Astrocyte (in vitro differentiated cells and primary cell): ENCODE results near the gene PEX6. TPM values are rescaled to one million over a fixed set of nuclear protein-coding genes. Genes with fewer than 3 reads are reported as not detected.

Experiments
- DNase-seq: peaks from one replicate; pipeline ENCODE4 v3.0.0-alpha.2; 2010; ENCODE audit warnings: low read depth
- FAIRE-seq: peaks from 2 replicates; lab custom pipeline; 2011; peaks lifted over from hg19 to GRCh38; lab: Jason Lieb, UNC
- H2AFZ ChIP-seq: 2 replicates; pipeline ENCODE4 v1.6.0; 2012; ENCODE audit warnings: low read depth, low read length, inconsistent platforms
- H3K27ac ChIP-seq: 2 replicates; pipeline ENCODE4 v1.5.1; 2011; ENCODE audit warnings: low read depth, low read length, inconsistent platforms
- H3K27me3 ChIP-seq: 2 replicates; pipeline ENCODE4 v1.6.0; 2011; ENCODE audit warnings: low read length, inconsistent platforms; ENCODE audit not compliant: insufficient read depth
- H3K36me3 ChIP-seq: 2 replicates; pipeline ENCODE4 v1.5.1; 2011; ENCODE audit warnings: low read length, inconsistent platforms; ENCODE audit not compliant: insufficient read depth
- H3K4me1 ChIP-seq: 2 replicates; pipeline ENCODE4 v1.5.1; 2011; ENCODE audit warnings: low read length, inconsistent platforms; ENCODE audit not compliant: insufficient read depth
- H3K4me2 ChIP-seq: 2 replicates; pipeline ENCODE4 v1.6.0; 2012; ENCODE audit warnings: low read length, inconsistent platforms
- H3K4me3 ChIP-seq: 2 replicates; pipeline ENCODE4 v1.5.1; 2011; ENCODE audit warnings: low read depth, mild to moderate bottlenecking, low read length, inconsistent platforms; ENCODE audit not compliant: insufficient read depth
- H3K79me2 ChIP-seq: 2 replicates; pipeline ENCODE4 v1.6.0; 2012; ENCODE audit warnings: mild to moderate bottlenecking, low read length, inconsistent platforms; ENCODE audit not compliant: insufficient read depth
- H3K9ac ChIP-seq: 2 replicates; pipeline ENCODE4 v1.6.0; 2012; ENCODE audit warnings: mild to moderate bottlenecking, low read length, inconsistent platforms
- H3K9me3 ChIP-seq: 2 replicates; pipeline ENCODE4 v1.5.1; 2012; ENCODE audit warnings: low read depth, mild to moderate bottlenecking, low read length, inconsistent platforms; ENCODE audit not compliant: insufficient read depth
- H4K20me1 ChIP-seq: 2 replicates; pipeline ENCODE4 v1.6.0; 2012; ENCODE audit warnings: low read length, inconsistent platforms; ENCODE audit not compliant: insufficient read depth
- H3K27ac Mint-ChIP-seq: one replicate; pipeline ENCODE4 v1.8.0; 2021; ENCODE audit warnings: mild to moderate bottlenecking, mixed read lengths; ENCODE audit not compliant: unreplicated experiment
- H3K27me3 Mint-ChIP-seq: one replicate; pipeline ENCODE4 v1.8.0; 2021; ENCODE audit warnings: low read depth, mixed read lengths; ENCODE audit not compliant: unreplicated experiment
- H3K36me3 Mint-ChIP-seq: one replicate; pipeline ENCODE4 v1.8.0; 2021; ENCODE audit warnings: low read depth, mixed read lengths; ENCODE audit not compliant: unreplicated experiment
- H3K4me1 Mint-ChIP-seq: one replicate; pipeline ENCODE4 v1.8.0; 2021; ENCODE audit warnings: low read depth, mixed read lengths; ENCODE audit not compliant: unreplicated experiment
- H3K4me3 Mint-ChIP-seq: one replicate; pipeline ENCODE4 v1.8.0; 2021; ENCODE audit warnings: mild to moderate bottlenecking, moderate library complexity, mixed read lengths; ENCODE audit not compliant: unreplicated experiment
- H3K9me3 Mint-ChIP-seq: one replicate; pipeline ENCODE4 v1.8.0; 2021; ENCODE audit warnings: mild to moderate bottlenecking, mixed read lengths; ENCODE audit not compliant: unreplicated experiment
- EZH2 ChIP-seq: IDR thresholded peaks from 2 replicates; pipeline ENCODE4 v1.6.1; 2012; ENCODE audit warnings: mild to moderate bottlenecking, low read length, inconsistent platforms; ENCODE audit not compliant: insufficient read depth
- total RNA-seq: library from RNA; stranded (reverse); gene quantifications from 2 replicates; pipeline ENCODE4 v1.2.1, GENCODE V29; 2021
- TF ChIP-seq, protein P1 (sequence below): IDR thresholded peaks from 2 replicates; pipeline ENCODE4 v1.5.1; 2011; ENCODE audit warnings: low read depth, mild to moderate bottlenecking, inconsistent platforms, low read length, moderate library complexity; ENCODE audit not compliant: insufficient read depth

Gene PEX6
- total RNA-seq, 1 donor from 2014 or later = 22.7 TPM

DNA sequence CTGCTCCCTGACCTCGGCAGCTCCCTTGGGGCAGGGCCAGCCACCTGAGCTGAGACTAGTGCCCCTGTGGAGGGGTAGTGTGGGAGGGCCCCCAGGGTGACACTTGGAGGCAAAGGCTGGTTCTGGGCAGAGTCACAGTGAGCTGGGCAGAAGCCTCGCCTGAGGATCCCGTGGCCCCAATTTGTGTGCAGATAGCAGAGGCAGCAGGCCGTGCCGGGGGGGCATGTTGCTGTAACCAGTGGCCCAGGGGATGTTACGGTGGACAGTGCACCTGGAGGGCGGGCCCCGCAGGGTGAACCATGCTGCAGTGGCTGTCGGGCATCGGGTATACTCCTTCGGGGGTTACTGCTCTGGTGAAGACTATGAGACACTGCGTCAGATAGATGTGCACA lies 38.0 kb upstream of the PEX6 start:
- peak overlapping the region; percentile 31 for H3K9ac ChIP-seq
- H3K27ac Mint-ChIP-seq = no peak overlapping the region
- FAIRE-seq = no peak
- H3K79me2 ChIP-seq = peaks cover 79% of the 10 kb centered on the region
- H3K9me3 ChIP-seq = no peaks in the 10 kb centered on the region
- H3K27me3 Mint-ChIP-seq = no peaks in the 10 kb centered on the region
- H3K4me2 ChIP-seq = no peak overlapping the region
- TF ChIP-seq EZH2 = no peak
- peaks cover 17% of the 10 kb centered on the region for H3K4me1 Mint-ChIP-seq
- no peaks in the 10 kb centered on the region for H3K9me3 Mint-ChIP-seq
- H3K27ac ChIP-seq = no peak overlapping the region
- peaks cover 16% of the 10 kb centered on the region for H3K36me3 ChIP-seq
- H3K4me1 ChIP-seq = peaks cover 33% of the 10 kb centered on the region
- no peaks in the 10 kb centered on the region for H3K27me3 ChIP-seq
- no peak for DNase-seq
- no peak overlapping the region for H2AFZ ChIP-seq
- H3K4me3 Mint-ChIP-seq = peak overlapping the region; percentile 12
- no peak overlapping the region for H3K4me3 ChIP-seq
- H3K36me3 Mint-ChIP-seq = peaks cover 12% of the 10 kb centered on the region
- peaks cover 27% of the 10 kb centered on the region for H4K20me1 ChIP-seq

DNA sequence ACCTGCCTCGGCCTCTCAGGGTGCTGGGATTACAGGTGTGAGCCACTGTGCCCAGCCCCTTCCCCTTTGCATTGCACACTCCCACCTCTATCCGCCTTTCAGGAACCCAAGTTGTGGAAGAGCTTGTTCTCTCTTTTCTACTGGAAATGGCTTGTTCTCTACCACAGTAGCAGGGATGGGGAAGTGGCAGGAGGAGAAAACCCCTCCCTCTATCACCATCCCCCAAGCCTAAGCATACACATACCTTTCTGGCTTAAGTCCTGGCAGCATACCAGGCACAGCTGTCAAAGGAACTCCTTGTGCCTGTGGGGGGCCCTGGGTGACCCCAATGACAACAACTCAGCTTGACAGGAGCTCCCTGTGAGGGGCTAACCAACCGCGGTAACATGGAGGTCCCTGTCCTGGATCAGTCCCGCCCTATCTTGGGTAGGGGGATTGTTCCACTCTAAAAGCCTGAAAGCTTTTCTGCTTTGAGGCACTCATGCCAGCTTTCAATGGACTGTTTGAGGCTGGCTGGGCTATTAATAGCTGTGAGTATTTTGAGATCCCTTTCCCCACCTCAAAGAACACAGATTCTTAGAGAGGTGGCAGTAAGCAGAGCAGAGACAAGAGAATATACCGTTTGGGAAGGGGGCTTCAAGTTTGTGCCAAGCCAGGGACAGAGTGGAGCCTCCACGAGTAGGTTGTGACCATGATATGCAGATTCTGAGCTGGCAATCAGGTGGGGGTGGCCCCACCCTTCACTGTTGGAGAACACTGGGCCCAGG lies 37.4 kb upstream of the PEX6 start:
- peaks cover 33% of the 10 kb centered on the region for H3K4me1 ChIP-seq
- Mint-ChIP-seq H3K36me3 (peaks cover 15% of the 10 kb centered on the region), H3K4me1 (peaks cover 17% of the 10 kb centered on the region), H3K27me3 (no peaks in the 10 kb centered on the region), H3K4me3 (peak overlapping the region; percentile 92), H3K27ac (peak overlapping the region; percentile 91), H3K9me3 (no peaks in the 10 kb centered on the region)
- no peak overlapping the region for H3K4me3 ChIP-seq
- no peak overlapping the region for H3K27ac ChIP-seq
- peaks cover 33% of the 10 kb centered on the region for H4K20me1 ChIP-seq
- peak overlapping the region; percentile 31 for H3K9ac ChIP-seq
- peaks cover 18% of the 10 kb centered on the region for H3K36me3 ChIP-seq
- H2AFZ ChIP-seq = no peak overlapping the region
- no peak for DNase-seq
- H3K9me3 ChIP-seq = no peaks in the 10 kb centered on the region
- H3K79me2 ChIP-seq = peaks cover 79% of the 10 kb centered on the region
- FAIRE-seq = no peak
- peak overlapping the region; percentile 25 for H3K4me2 ChIP-seq
- no peaks in the 10 kb centered on the region for H3K27me3 ChIP-seq
- no peak for TF ChIP-seq EZH2
- TF ChIP-seq, protein P1, sequence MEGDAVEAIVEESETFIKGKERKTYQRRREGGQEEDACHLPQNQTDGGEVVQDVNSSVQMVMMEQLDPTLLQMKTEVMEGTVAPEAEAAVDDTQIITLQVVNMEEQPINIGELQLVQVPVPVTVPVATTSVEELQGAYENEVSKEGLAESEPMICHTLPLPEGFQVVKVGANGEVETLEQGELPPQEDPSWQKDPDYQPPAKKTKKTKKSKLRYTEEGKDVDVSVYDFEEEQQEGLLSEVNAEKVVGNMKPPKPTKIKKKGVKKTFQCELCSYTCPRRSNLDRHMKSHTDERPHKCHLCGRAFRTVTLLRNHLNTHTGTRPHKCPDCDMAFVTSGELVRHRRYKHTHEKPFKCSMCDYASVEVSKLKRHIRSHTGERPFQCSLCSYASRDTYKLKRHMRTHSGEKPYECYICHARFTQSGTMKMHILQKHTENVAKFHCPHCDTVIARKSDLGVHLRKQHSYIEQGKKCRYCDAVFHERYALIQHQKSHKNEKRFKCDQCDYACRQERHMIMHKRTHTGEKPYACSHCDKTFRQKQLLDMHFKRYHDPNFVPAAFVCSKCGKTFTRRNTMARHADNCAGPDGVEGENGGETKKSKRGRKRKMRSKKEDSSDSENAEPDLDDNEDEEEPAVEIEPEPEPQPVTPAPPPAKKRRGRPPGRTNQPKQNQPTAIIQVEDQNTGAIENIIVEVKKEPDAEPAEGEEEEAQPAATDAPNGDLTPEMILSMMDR = no peak

DNA sequence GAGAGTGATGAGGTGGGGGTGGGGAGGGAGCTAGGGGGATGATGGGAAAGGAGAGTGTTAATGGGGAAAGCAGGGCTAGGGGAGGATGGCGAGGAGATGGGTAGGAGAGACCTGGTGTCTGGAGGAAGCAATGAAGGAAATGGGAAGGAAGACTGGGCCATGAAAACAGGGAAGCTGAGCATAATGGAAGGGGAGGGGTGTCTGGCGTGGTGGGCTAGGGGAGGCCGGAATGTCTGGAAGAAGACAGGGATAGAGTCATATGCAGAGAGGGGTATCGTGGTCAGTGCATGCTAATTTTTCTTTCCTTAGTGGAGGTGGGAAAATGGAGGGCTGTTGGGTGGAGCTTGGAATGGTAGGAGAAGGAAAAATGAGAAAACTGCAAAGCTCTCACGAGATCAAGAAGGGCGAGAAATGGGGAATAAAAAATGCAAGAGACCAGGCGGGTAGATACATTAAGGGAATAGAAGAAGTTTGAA lies 35.5 kb upstream of the PEX6 start:
- peak overlapping the region; percentile 12 for H2AFZ ChIP-seq
- peaks cover 15% of the 10 kb centered on the region for H3K4me1 Mint-ChIP-seq
- peaks cover 75% of the 10 kb centered on the region for H3K79me2 ChIP-seq
- H3K4me1 ChIP-seq = peaks cover 26% of the 10 kb centered on the region
- peak overlapping the region; percentile 96 for H3K9ac ChIP-seq
- H3K27me3 Mint-ChIP-seq = no peaks in the 10 kb centered on the region
- peak overlapping the region; percentile 98 for H3K4me2 ChIP-seq
- peak overlapping the region; percentile 93 for H3K4me3 ChIP-seq
- peak overlapping the region; percentile 85 for H3K27ac Mint-ChIP-seq
- H3K9me3 Mint-ChIP-seq = no peaks in the 10 kb centered on the region
- H3K4me3 Mint-ChIP-seq = peak overlapping the region; percentile 92
- no peaks in the 10 kb centered on the region for H3K27me3 ChIP-seq
- peak overlapping the region; percentile 73 for H3K27ac ChIP-seq
- peaks cover 17% of the 10 kb centered on the region for H3K36me3 Mint-ChIP-seq
- H3K9me3 ChIP-seq = no peaks in the 10 kb centered on the region
- TF ChIP-seq EZH2 = no peak
- TF ChIP-seq, protein P1 = no peak
- peak; percentile 23 for DNase-seq
- no peak for FAIRE-seq
- H4K20me1 ChIP-seq = peaks cover 33% of the 10 kb centered on the region
- H3K36me3 ChIP-seq = peaks cover 23% of the 10 kb centered on the region
